NCI-H2196 treated with DMSO at 0.1 percent for 48 hours (cell line): ENCODE results near the gene BFAR.
"Not testable (repeated sequence)": the region's sequence is repeated elsewhere in the genome, so short reads cannot be mapped to it uniquely, and the experiment has no call there.

ENCODE experiments used
- DNase-seq: peaks from one replicate; lab custom pipeline; 2025; ENCODE audit not compliant: unreplicated experiment; lab: John Stamatoyannopoulos, UW

BFAR gene, protein sequence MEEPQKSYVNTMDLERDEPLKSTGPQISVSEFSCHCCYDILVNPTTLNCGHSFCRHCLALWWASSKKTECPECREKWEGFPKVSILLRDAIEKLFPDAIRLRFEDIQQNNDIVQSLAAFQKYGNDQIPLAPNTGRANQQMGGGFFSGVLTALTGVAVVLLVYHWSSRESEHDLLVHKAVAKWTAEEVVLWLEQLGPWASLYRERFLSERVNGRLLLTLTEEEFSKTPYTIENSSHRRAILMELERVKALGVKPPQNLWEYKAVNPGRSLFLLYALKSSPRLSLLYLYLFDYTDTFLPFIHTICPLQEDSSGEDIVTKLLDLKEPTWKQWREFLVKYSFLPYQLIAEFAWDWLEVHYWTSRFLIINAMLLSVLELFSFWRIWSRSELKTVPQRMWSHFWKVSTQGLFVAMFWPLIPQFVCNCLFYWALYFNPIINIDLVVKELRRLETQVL

DNA sequence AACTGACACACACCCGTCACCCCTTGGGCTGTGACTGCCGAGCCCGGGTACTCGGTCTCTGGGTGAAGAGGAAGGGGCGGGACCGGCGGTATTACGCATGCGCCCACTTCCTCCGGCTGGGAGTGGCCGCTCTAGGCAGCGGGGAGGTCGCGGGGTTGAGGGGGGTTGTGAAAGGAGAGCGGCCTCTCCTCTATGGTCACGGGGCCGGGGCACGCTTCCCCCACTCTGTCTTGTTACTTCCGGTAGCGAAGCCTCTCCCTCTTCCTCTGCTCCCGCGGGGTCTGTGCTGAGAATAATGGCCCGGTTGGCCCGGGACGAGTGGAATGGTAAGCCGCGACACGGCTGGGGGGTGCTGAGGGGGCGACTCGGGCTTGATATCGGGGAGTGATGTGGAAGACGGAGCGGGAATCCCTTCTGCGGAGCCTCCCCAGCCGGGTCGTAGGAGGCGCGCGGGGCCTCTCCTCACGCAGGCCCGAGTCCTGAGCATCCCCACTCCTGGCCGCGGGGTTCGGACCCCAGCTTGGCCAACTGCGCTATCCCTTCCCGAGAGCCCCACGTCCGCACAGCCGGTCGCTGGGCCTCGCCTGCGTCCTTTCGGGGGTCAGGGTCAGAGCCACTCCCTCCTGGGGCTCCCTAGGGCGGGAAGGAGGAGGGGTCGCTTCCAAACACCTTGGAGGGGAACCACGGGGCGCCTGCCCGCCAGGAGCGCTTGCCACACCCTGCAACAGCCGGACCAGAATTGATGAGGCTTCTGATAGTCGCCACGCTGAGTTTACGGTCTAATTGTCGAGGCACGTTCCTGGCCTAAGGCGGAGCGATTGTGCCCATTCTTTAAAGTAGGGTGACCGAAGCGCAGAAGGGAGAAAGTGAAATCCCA is at the start of gene BFAR:
Gene BFAR, plus strand, starts transcription at position 259 of the 877 bp plus-strand sequence. CDS start 11,396 bp downstream, outside the sequence.
- peak; percentile 95 for DNase-seq

DNA sequence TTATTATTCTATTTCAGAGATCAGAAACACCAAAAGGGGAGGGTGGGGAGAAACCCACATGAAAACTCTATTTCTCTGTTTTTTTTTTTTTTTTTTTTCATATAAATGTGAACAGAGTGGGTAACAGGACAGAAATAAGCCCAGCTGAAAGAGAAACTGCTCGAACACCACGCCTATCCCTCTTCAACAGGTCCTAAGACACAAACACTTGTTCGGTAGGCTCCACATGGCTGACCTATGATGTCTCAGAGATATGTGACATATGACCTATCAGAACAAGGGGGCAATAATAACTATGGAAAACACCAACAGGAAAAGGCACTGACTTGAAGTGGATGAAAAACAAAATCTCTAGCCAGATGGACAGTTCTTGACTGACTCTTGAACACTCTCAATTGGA is 47.5 kb upstream of the BFAR start:
- no peak for DNase-seq

DNA sequence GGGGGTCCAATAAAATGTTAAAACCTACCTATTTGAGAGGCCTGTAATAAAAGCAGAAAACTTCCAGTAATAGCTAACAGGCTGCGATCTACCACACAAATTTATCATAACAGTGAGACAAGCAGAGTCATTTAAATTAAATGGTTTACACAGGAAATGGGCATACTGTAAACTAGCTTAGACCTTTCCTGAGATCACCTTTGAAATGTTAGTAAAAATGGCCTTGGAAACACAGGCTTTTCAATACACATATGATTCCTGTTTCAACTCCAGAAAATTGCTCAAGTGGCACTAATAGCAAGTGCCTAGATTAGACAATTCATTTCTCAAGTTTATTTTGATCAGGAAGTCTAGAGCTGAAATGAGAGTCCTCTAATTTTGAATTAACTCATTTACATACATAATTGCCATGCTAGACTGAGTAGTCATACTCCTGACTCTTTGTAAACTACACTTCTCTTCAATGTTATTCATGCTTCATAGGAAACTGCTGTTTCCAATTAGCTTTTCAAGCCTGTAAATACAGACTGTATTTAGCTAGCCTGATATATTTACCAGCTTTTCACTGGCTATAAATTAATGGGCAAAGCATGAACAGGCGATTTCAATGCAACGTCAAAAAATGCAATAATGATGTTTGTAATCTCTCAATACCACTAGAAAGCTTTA is 46.0 kb upstream of the BFAR start:
- DNase-seq: no peak

DNA sequence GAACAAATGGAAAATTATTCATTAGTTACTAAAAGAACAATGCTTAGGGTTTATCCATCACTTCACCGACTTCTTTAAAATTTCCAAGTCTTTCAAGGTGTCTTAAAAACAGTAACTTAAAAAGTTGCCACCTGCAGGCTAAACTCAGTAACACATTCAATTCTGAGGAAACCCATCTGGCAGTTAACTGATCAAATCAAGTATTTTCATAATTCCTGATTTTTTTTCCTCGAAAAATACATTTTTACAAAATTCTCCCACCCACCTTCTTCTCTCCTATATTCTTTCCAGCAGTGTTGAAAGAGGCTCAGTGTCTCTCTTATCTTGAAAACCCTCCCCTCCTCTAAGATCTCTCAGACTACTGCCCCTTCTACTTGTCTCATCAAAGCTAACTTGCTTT is 32.6 kb upstream of the BFAR start:
- DNase-seq: no peak

DNA sequence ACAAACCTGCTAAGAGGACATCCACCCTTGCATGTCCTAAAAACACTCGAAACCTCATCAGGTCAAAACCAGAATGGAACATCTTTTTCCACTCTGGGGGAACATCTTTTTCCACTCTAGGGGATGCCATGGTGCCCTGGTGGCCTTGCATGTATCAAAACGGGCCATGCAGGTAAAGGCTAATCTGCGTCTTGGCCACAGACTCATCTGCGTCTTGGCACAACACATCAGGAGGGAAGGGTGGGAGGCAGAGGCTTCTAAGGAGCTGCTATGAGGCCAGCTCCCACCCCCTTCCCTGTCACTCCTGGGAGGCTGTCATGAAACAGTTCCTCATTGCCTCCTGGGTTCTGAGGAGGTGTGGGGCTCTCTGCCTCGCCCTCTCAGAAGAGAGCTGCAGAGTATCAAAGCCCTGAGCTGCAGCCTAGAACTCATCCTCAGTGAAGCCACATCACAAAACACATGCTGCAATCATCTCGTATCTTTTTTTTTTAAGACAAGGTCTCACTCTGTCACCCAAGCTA is 30.2 kb upstream of the BFAR start:
- DNase-seq: no peak

DNA sequence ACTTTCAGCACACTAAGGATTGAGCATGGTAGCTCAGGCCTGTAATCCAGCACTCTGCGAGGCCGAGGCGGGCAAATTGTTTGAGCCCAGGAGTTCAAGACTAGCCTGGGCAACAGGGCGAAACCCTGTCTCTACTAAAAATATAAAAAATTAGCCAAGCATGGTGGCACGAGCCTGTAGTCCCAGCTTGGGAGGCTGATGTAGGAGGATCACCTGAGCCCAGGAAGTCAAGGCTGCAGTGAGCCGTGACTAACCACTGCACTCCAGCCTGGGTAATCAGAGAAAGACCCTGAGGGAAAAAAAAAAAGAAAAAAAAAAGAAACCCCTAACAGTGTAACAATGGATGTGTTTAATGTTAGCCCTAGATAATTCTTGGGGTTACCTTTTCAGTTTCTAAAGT is 26.6 kb upstream of the BFAR start:
- no peak for DNase-seq

DNA sequence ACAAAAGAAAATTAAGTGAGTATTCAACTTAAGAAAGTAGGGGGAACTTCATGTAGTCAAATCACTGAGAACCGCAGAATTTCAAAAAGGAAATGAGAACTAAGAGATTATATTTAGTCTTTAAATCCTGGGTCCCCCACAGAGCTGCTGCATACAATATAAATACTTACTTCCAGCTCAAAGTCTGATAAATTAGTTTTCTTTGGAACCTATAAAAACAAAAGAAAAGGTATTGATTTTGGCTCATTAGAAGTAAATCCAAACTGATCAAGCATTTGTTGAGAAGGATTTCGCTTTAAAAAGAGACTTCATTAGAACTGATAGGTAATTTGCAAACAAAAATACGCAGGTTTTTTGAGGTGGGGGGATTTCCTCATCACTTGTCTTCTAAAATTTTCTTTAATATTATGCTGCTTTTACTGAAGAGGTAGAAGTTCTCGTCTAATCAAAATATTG is 24.6 kb upstream of the BFAR start:
- no peak for DNase-seq

DNA sequence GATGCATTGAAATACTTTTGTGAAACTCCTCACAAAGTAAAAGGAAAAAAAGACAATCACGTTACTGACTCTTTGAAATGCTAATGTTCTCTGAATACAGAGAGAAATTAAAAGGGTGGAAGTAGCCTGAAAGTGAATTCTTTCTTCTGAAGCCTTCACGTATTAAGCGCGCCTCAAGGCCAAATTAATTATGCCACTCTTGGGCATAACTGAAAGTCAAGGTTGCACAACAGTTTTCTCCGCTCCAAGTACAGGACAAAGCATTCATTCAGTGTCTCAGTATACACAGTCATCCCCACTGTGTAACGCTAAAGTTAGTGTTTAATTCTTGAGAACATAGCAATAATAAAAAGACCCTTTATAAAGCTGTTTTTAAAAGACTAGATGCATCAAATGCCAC is 24.1 kb upstream of the BFAR start:
- DNase-seq: no peak

DNA sequence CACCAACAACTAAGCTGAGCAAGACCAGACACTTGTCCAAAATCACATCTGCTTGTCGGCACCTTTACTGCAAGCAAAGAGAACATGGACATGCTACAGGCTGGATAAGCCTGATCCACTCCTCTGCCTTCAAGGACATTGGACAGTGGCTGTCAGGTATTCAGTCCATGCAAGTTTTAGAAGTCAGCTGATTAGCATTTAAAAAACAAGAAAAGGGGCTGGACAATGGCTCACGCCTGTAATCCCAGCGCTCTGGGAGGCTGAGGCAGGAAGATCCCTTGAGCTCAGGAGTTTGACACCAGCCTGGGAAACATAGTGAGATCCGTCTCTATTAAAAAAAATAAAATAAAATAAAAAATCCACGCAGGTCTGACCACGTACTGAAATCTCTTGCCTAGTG is 23.0 kb upstream of the BFAR start:
- DNase-seq: no peak

DNA sequence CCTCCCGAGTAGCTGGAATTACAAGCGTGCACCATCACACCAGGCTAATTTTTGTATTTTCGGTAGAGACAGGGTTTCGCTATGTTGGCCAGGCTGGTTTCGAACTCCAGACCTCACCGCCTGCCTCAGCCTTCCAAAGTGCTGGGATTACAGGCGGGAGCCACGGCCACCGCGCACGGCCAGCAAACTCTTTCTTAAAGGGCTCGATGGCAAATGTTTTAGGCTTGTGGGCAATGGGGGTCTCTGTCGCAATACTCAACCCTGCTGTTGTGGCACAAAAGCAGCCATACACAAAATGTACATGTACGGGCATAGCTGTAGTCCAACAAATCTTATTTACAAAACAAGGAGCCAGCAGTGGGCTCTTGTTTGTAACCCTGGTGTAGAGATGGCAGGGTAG is 21.1 kb upstream of the BFAR start:
- DNase-seq: no peak

DNA sequence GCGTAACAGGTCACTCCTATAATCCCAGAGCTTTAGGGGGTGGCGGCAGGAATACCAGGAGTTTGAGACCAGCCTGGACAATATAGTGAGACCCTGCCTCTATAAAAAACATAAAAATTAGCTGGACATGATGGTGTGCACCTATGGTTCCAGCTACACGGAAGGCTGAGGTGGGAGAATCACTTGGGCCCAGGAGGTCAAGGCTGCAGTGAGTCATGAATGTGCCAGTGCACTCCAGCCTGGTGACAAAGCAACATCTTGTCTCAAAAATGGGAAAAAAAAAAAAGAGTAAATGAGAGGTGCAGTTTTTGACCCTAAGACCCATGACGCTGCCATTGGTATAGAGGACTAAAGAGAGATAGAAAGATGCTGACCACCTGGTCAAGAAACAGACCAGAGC is 18.8 kb upstream of the BFAR start:
- DNase-seq: no peak

DNA sequence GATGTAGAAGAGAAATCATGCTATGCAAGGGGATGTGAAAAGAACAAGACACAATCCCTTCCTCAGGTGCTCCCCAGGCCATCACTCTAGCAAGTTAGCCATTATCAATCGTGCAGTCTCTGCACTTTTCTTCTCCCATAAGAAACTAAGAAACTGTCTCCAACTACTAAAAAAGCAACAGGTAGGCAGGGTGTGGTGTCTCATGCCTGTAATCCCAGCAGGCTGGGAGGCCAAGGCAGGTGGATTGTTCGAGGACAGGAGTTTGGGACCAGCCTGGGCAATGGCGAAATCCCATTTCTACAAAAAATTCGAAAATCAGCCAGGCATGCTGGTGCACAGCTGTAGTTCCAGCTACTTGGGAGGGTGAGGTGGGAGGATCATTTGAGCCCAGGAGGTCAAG is 16.5 kb upstream of the BFAR start:
- no peak for DNase-seq

DNA sequence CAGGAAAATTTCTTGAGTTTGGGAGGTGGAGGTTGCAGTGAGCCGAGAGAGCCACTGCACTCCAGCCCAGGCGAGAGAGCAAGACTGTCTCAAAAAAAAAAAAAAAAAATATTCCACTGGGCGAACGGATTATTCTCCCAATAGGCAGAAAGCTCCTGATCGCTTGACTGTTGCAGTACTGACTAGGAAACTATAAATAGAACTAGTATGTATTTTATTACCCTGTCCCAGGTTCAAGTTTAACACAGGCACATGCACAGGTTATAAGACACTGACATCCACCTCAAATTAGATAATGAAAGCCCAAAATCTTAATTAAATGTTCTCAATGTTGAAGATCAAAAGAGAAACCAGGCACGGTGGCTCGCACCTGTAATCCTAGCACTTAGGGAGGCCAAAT is 14.2 kb upstream of the BFAR start:
- no peak for DNase-seq

DNA sequence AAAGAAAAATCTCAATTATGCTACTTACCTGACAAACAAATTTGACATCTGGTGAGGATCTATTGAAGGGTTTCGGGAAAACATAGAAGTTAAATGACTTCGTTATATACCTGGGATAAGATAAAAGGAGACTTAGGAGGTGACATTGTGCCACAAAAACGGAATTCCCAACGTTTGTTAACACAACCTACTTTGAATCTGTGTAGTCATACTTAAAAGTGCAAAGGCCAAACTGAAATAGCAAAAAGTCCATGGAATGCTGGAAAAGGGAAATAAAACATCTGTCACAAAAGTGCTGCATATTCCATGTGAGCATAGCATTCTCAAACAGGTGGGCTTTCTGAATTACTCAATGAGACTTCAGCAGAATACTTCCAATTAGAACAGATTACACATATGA is 5.7 kb upstream of the BFAR start:
- no peak for DNase-seq

DNA sequence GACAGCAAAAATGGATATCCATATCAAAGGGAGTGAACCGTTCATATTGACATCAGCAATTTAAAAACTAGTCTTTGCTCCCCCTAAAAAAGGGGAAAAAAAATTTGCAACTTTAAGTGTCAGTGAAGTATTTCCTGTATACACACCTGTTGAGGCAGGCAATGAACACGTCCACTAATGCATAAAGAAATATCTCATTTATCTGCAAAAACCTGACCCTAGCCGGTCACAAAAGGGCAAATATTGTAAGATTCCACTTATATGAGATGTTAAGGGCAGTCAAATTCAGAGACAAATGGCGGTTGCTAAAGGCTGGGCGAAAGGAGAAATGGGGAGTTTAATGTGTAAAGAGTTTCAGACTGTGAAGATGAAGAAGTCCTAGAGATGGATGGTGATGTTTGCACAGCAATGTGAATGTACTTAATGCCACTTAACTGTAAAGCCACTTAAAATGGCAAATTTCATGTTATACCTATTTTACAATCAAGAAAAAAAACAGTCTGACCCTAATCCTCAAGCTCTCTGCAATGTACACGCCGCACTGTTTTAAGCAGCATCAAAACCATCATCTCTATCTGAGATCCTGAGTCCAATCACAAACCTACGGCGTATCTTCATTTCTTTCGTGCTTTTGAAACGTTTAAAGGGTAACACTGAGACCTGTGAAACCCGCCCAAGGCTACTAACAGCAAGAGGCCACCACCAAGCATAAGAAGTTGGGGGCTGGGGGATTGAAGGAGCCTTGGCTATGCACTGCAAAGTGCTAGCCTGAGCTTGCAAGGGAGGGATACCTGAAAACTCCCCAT is 3.7 kb upstream of the BFAR start:
- no peak for DNase-seq

DNA sequence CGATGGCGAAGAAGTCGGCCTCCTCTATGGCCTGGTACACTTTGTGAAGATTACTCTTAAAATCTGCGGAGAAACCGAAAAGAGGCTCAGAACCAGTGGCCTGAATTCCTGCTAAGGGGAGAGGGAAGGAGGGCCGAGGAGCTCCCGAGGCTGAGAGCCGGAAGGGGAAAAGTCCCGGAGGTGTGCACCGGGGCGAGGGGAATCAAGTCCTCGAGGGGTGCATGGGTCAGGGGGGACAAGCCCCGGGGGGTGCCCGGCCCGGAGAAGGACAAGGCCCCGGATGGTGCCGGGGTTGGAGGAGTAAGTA is 3.2 kb upstream of the BFAR start:
- DNase-seq: no peak

DNA sequence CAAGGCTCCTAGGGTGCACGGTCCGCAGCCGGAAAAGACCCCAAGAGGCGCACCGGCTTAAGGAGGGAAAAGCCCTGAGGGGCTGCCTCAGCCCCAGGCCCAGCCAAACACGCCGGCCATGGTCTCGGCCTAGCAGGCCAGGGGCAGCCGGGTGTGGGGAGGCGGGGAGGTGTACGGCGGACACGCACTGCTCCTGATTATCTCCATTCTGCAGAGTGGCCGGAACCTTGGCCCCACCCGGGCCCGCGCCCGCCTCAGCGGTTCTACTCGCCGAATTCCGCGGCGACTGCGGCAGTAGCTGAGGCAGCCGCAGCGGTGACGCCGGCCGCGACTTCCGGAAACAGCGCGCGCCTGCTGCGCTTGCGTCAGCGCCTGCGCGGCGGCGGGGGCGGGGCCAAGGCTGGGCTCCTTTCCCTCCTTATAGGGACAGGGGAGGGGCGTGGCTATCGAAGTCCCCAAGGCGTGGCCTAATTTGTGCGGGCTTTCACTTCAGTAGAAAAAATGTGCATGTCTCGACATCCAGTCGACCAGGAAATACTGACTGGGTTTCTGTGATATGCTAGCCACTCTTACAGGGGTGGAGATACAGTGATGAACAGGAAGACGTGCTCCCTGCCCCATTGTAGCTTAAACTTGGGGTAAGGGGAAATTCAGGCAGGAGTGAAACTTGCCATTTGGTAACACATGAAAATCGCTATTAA is 2.7 kb upstream of the BFAR start, which contains the start of gene PARN:
Gene PARN, minus strand, starts transcription at position 342 of the 701 bp plus-strand sequence. Its CDS starts 135 bp downstream, at position 207.
- peak; percentile 97 for DNase-seq

DNA sequence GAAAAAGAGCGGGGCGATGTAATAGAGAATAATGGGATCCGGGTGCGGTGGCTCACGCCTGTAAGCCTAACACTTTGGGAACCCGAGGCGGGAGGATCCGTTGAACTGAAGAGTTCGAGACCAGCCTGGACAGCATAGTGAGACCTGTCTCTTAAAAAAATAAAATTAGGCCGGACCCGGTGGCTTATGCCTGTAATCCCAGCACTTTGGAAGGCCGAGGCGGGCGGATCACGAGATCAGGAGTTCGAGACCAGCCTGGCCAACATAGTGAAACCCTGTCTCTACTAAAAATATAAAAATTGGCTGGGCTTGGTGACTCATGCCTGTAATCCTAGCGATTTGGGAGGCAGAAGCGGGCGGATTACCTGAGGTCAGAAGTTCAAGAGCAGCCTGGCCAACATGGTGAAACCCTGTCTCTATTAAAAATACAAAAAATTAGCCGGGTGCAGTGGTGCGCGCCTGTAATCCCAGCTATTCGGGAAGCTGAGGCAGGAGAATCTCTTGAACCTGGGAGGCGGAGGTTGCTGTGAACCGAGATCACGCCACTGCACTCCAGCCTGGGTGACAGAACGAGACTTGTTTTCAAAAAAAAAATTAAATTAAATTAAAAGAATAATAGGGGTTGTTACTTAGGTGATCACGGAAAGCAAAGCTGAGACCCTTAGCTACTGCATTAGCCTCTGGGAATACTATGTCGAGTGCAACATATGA is 2.0 kb upstream of the BFAR start:
- DNase-seq: not testable (repeated sequence)

DNA sequence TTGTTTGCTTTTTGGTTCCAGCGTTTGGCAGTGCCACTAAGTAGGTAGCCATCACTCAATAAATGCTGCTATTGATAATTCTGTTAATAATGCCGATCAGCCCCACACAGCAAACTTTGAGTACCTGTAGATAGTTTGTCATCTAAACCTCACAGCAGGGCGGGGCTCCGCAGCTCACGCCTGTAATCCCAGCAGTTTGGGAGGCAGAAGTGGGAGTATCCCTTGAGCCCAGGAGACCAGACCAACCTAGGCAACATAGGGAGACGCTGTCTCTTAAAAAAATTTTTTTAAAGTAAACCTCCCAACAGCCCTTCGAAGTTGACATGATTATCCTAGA is 1.6 kb downstream of the BFAR start:
- no peak for DNase-seq
